CD4-positive, alpha-beta T cell treated with Interleukin-10 for 1 hour (primary cell): Measurements from ENCODE around the gene OR6B1.

ENCODE experiments used
- DNase-seq: peaks from one replicate; pipeline ENCODE4 v3.0.0-alpha.2; 2020

Gene OR6B1

DNA sequence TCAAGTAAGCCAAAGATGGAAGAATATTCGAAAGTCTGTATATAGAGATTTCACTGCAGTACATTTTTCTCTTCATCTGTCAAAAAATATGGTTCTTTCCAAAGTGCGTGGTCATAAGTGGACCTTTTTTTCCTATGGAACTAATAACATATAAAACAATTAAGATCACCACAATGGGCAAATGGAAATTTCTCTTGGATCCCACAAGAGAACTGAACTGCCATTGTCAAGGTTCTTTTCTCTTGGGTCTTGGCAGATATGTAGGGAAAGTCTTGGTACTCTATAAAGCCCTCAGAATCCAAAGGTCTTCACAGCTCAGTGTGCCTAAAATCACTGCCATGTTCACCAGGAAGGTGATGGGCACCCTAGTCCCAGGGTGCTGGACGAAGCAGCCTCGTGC lies at the start of gene OR6B1:
OR6B1 (plus strand) TSS at position 301 of the 400 bp plus-strand sequence. CDS start 3,677 bp downstream, outside the sequence.
- DNase-seq = no peak

DNA sequence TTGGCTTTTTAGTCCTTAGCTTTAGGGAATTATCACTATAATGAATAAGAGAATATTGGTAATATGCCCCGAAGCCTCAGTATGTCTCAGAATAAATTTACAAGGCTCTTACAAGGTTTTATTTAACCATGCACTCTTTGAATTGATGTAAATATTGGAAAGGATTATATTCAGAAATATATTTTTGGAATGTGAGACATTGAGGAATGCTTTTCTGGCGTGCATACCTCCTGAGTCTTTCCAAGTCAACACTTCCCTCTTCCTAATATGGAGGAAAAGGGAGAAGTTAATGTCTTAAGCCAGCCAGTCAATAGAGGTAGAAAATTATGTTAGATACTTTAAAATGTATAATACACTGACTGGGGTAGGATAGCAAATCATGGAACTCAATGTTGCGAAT lies 46.7 kb upstream of the OR6B1 start:
- no peak for DNase-seq

GRCh38 chr7:143954135-143954534 lies 46.0 kb upstream of the OR6B1 start:
- no peak for DNase-seq

DNA sequence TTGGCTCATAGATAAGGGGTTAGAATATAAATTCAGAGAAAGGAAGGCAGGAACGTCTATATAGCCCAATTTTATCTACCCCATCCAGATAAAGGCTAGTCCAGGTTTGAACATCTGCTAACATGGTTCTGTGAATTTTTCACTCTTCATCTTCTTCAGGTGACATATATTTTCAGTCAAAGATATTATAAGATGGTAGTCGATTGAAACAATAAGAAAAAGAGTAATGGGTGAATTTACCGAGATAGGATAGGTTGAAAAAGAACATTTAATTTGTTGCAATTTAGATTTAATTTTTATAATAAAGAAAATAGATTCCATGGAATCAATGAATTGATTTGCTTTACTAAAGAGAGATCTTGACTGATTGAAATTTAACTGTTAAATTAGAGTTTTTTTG lies 45.6 kb upstream of the OR6B1 start, which contains the start of gene OR2F1:
OR2F1 (plus strand) TSS at position 301 of the 400 bp plus-strand sequence. CDS start 5,127 bp downstream, outside the sequence.
- no peak for DNase-seq

GRCh38 chr7:143958781-143959180 lies 41.3 kb upstream of the OR6B1 start:
- no peak for DNase-seq

DNA sequence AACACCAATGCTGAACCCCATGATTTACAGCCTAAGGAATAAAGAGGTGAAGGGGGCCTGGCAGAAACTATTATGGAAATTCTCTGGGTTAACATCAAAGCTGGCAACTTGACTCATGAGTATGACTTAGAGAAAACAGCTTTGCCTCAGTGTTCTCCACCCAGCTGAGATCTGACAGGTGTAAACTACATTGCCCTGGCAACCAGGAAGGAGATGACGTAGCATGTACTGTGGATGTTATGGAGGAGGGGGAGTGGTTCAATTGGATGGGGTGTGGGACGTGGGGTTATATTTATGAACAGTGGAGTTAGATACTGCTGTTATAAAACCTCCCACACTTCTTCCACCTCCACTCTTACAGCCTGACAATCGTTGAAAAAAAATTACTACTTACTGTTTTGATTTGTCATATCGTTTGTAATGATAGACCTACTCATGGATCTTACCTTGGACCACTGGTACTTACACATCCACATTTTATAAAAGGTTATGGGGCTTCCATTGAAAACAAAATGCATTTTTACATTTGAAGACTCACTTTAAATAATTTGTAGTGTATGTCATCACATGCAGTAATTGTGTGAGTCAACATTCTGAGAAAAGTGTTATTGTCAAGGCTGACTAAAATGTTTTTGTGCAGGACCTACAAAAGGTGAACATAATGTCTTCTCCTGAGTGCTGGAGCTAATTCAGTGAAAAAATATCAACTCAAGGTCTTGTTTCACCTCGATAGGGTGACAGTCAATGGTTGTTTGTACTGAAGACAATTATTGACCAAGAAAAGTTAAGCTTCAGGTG lies 39.1 kb upstream of the OR6B1 start:
- no peak for DNase-seq

GRCh38 chr7:143965280-143965679 lies 34.8 kb upstream of the OR6B1 start:
- DNase-seq = no peak

- no peak for DNase-seq
Observed at GRCh38 chr7:143967398-143967797, 32.7 kb upstream of the OR6B1 start.

- no peak for DNase-seq
Observed at GRCh38 chr7:143973870-143974416, 26.2 kb upstream of the OR6B1 start.

DNA sequence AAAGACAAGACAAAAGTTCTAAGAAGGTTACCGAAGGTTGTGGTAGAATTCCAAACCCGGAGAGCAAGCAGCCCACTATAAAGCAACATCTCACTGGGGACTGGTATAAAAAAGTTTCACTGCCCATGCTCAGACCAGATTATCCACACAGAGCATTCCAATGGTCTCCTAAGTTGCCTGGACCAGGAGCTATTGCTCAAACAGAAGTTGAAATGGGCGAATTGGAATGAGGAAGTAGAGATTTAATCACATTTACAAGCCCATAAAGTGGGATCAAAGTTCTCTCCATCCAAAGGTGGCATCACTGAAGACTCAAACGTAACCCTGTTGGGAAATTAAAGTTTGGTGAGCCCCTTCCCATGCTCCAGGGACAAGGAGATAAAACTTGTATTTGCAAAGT lies 25.7 kb upstream of the OR6B1 start:
- DNase-seq = no peak

DNA sequence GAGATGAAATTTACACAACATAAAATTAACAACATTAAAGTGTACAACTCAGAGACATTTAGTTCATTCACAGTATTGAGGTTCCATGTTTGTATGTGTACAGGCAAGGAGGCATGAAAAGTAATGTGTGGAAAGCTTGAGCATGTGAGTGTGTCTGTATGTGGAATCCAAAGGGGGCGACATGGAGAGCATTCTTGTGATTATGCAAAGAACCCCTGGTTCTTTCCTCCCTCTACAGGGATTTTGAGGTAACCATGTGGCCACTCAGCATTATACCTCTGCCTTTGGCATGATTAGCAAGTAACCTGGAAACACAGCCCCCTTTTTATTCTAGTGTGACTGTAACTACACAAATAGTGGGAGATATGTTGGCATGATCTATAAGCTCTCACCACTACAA lies 24.5 kb upstream of the OR6B1 start:
- DNase-seq = no peak

GRCh38 chr7:143978585-143978984 lies 21.5 kb upstream of the OR6B1 start:
- no peak for DNase-seq

GRCh38 chr7:143979359-143979758 lies 20.8 kb upstream of the OR6B1 start:
- no peak for DNase-seq

DNA sequence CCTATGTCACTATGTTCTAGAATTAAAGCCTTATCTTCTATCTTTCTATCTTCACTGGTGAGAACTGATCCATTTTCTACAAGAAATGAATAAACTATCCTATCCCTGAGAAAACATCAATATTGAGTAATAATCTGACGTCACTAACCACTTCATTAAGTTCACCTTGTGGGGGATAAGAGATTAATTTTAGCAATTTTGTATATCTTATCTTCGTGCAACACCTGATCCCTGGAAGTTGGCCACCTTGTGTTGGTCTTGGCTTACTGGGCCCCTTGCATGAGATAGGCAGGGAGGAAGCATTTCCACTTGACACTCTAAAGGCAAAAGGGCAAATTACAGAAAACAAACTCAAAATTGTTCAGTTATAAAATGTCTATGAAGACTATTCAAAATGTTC lies 20.1 kb upstream of the OR6B1 start:
- no peak for DNase-seq

DNA sequence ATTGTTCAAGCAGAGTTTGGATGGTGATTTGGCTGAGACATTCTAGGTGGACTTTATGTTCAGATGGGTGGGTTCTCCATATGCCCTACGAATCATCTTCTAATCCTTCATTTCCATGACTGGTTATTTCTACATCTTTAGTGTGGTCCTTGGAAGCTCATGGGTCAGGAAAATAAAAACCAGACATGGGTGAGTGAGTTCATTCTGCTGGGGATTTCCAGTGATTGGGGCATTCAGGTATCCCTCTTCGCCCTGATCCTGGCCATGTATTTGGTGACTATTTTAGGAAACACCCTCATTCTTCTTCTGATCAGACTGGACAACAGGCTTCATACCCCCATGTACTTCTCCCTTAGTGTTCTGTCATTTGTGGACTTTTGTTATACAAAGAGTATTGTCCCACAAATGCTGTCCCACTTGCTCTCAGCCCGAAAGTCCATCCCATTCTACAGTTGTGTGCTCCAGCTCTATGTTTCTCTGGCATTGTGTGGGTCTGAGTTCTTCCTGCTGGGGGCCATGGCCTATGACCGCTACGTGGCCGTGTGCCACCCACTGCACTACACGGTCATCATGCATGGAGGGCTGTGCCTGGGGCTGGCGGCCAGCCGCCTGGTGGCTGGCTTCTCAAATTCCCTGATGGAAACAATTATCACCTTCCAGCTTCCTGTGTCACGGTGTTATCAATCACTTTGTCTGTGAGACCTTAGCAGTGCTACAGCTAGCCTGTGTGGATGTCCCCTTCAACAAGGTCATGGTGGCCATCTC lies 19.2 kb upstream of the OR6B1 start:
- DNase-seq = no peak

- no peak for DNase-seq
Observed at GRCh38 chr7:143983960-143984359, 16.2 kb upstream of the OR6B1 start.

DNA sequence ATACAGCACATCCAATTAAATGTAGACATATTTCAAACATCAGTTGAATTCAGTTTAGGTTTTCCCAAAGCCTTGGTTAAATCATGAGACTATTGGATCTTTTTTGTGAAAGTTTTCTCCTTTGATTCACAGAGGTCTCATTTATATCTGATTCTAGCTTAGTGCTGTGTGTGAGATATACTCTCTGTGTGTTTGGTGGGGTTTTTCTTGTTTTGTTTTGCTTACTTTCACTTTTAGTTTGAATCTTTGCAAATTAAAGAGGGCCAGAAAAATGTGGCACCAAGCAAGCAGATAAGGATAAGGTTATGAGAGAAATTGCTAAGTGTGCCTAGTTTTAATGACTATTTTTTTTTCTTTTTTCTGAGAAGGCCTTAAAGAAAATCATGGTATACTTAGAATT lies 12.6 kb upstream of the OR6B1 start:
- DNase-seq = no peak

GRCh38 chr7:143988976-143989745 lies 11.0 kb upstream of the OR6B1 start:
- no peak for DNase-seq

DNA sequence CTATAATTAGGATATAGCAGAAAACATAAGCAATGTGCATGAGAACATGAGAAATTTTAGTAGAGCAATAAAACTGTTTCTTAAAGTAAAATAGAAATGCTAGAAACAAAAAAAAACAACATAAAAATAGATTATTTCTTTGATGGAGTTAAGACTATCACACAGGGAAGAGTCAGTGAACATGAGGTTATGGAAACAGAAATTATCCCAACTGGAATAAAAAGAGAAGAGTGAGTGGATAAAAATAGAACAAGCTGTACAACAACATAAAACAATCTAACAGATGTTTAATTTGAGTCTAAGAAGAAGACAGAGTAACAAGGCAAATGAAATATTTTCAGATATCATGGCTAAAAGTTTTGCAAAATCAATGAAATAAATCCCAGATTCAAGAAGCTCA lies 7.5 kb upstream of the OR6B1 start:
- DNase-seq = no peak

DNA sequence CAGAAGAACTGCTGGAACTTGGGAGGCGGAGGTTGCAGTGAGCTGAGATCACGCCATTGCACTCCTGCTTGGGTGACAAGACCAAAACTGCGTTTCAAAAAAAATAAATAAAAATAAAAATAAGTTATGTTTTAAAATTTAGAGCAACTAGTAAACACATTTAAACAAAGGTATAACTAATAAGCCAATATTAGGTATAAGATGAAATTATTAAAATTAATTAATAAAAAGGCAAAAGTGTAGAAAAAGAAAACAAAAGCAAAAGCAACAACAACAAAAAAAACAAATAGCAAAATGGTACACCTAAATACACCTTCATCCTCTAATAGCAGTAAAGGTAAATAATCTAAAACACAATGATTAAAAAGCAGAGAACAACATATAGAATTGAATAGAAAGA lies 6.2 kb upstream of the OR6B1 start:
- no peak for DNase-seq

DNA sequence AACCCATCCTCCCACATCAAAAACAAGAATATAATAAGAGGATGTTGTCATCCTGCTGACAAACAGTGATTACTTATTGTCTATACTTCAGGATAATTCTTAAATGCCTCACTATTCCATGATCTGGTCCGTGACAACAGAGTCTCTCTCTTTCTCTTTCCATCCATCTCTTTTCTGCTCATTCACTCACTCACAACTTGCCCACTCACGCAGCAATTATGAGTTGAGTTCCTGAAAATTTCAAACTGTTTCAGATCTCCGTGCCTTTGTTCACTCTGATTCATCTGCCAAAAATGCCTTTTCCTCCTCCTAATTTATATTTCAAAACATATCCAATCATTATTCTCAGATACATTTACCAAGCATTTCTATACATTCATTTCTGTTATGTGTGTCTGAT lies 1.4 kb downstream of the OR6B1 start:
- no peak for DNase-seq

GRCh38 chr7:144004703-144005102 lies 4.6 kb downstream of the OR6B1 start:
- no peak for DNase-seq

DNA sequence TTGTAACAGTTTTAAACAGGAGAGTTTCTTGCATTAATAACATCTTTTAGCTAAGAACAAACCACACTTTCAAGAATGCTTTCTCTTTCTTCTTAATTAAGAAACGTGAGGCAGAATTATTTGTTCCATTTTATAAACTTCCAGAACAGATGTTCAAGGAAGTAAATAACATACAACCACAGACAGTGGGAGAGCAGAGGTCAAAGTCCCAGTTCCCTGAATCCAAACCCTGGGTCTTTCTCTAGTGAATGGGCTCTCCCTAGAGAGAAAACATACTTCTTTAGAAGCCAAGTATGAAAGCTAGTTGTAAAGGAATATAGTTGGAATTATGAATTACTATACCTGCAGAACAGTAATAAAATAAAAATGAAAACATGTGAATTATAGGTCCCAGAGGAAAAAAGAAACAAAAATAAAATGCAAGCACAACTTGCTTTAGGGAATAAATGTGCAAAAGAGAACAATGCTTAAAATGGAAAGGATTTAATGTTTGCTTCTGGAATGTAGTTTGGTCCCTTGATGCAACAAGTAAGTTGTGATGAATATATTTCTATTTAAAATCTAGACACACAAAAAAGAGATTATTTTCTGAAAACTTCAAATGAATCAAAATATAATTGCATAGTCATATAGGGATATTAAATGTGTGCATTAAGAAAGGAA lies 6.0 kb downstream of the OR6B1 start:
- DNase-seq = no peak
